K562 (cell line): ENCODE measurements around the gene ATG14. TPM values are rescaled to one million over a fixed set of nuclear protein-coding genes. Genes with fewer than 3 reads are reported as not detected.

Experiments used
- ATAC-seq: fragments of 200-7000 bp; cut with Tn5 transposase; 3 replicates; pipeline ENCODE4 v1.9.1; 2020; ENCODE audit warnings: moderate library complexity
- BruUV-seq: library from RNA; stranded (reverse); fragments of 400-500 nt; replicated peaks from 2 replicates; lab custom pipeline; 2021; lab: Mats Ljungman, UMichigan
- CTCF ChIA-PET: fragments of 300-600 bp; formaldehyde crosslinking; extraction: SDS; loops from one replicate; lab custom pipeline; 2021; ENCODE audit warnings: low intra/inter-chr PET ratio; lab: Yijun Ruan, JAX
- POLR2A ChIA-PET: fragments of 300-600, 350-650 bp; sonication (Branson Sonifier 250); formaldehyde crosslinking; extraction: SDS; loops from one replicate; lab custom pipeline; 2021; ENCODE audit warnings: antibody characterized with exemption, inconsistent platforms; lab: Yijun Ruan, JAX
- DNase-seq, 4 experiments: peaks; one replicate each; pipeline versions ENCODE4 v3.0.0 to v3.0.0-alpha.2; 2011 to 2018; ENCODE audit warnings: low spot score in 3 of 4, mixed read lengths in 3 of 4; ENCODE audit errors: extremely low read depth in 1 of 4
- FAIRE-seq: peaks from 2 replicates; lab custom pipeline; 2011; peaks lifted over from hg19 to GRCh38; lab: Jason Lieb, UNC
- H2AFZ ChIP-seq: 2 replicates; pipeline ENCODE4 v1.6.0; 2011; ENCODE audit warnings: low read depth, low read length, control low read depth, inconsistent platforms
- H3K27ac ChIP-seq: fragments of 200-600 bp; 3 replicates; pipeline ENCODE4 v1.8.0; 2011; ENCODE audit warnings: low read depth, mild to moderate bottlenecking, control low read depth, inconsistent platforms, low read length, moderate library complexity, mixed read lengths; ENCODE audit errors: extremely low read depth
- H3K27me3 ChIP-seq, 2 experiments: fragments of 300-600 bp in 1 of 2; 2 replicates in 1 of 2; 3 replicates in 1 of 2; pipeline versions ENCODE4 v1.6.0 to v1.8.0; 2011; ENCODE audit warnings: inconsistent platforms in 2 of 2, low read length in 2 of 2, mild to moderate bottlenecking in 1 of 2, mixed read lengths in 1 of 2, moderate library complexity in 1 of 2; ENCODE audit not compliant: control insufficient read depth in 2 of 2, insufficient read depth in 2 of 2
- H3K36me3 ChIP-seq: fragments of 300-600 bp; 3 replicates; pipeline ENCODE4 v1.8.0; 2011; ENCODE audit warnings: mild to moderate bottlenecking, low read length, inconsistent platforms; ENCODE audit not compliant: control insufficient read depth, insufficient read depth
- H3K4me1 ChIP-seq, 2 experiments: fragments of 200-600 bp in 1 of 2; replicated peaks in 1 of 2; 2 replicates in 1 of 2; 3 replicates in 1 of 2; pipeline versions ENCODE4 v1.5.1 to v1.8.0; 2011; ENCODE audit warnings: inconsistent platforms in 2 of 2, low read length in 2 of 2, mild to moderate bottlenecking in 1 of 2, mixed read lengths in 1 of 2, moderate library complexity in 1 of 2; ENCODE audit not compliant: control insufficient read depth in 2 of 2, insufficient read depth in 2 of 2
- H3K4me2 ChIP-seq: 2 replicates; pipeline ENCODE4 v1.6.1; 2011; ENCODE audit warnings: low read length, control low read depth, inconsistent platforms, mixed read lengths; ENCODE audit not compliant: insufficient read depth
- H3K4me3 ChIP-seq: fragments of 200-600 bp; sonication (generic), shearing (Covaris generic); 2 replicates; pipeline ENCODE4 v1.5.1; 2016; ENCODE audit warnings: control low read depth, inconsistent platforms
- H3K79me2 ChIP-seq: fragments of 200-600 bp; 3 replicates; pipeline ENCODE4 v1.8.0; 2011; ENCODE audit warnings: low read length, inconsistent platforms; ENCODE audit not compliant: control insufficient read depth, insufficient read depth
- H3K9ac ChIP-seq, 2 experiments: 2 replicates each; pipeline versions ENCODE4 v1.6.0 to v1.6.1; 2011; ENCODE audit warnings: low read depth in 2 of 2, low read length in 2 of 2, control low read depth in 1 of 2, inconsistent platforms in 1 of 2, mild to moderate bottlenecking in 1 of 2, mixed read lengths in 1 of 2; ENCODE audit not compliant: insufficient read depth in 1 of 2
- H3K9me1 ChIP-seq: one replicate; pipeline ENCODE4 v1.6.0; 2011; ENCODE audit warnings: inconsistent platforms, mild to moderate bottlenecking, low read length, moderate library complexity; ENCODE audit not compliant: control insufficient read depth, insufficient read depth
- H3K9me3 ChIP-seq: replicated peaks from 2 replicates; pipeline ENCODE4 v1.5.1; 2011; ENCODE audit warnings: low read depth, low read length, inconsistent platforms; ENCODE audit not compliant: control insufficient read depth, insufficient read depth
- H4K20me1 ChIP-seq: replicated peaks from 2 replicates; pipeline ENCODE4 v1.6.1; 2011; ENCODE audit warnings: low read length, inconsistent platforms, mixed read lengths; ENCODE audit not compliant: control insufficient read depth, insufficient read depth
- ARNT ChIP-seq, 2 experiments: fragments of 450-650 bp; IDR thresholded peaks; 2 replicates each; pipeline ENCODE4 v1.6.1; 2016; ENCODE audit warnings: mild to moderate bottlenecking in 1 of 2
- CBX2 ChIP-seq: fragments of 200-600 bp; sonication (generic); IDR thresholded peaks from one replicate; pipeline ENCODE4 v1.6.1; 2012; ENCODE audit warnings: mild to moderate bottlenecking, low read length, inconsistent platforms; ENCODE audit not compliant: insufficient read depth, poor library complexity, severe bottlenecking
- NCOA1 ChIP-seq: fragments of 450-650 bp; IDR thresholded peaks from 2 replicates; pipeline ENCODE4 v1.6.1; 2016; ENCODE audit warnings: low read depth
- SP2 ChIP-seq: IDR thresholded peaks from 2 replicates; pipeline ENCODE4 v1.6.1; 2011; ENCODE audit warnings: mild to moderate bottlenecking, low read depth, low read length, moderate library complexity; ENCODE audit not compliant: poor library complexity, severe bottlenecking; ENCODE audit errors: extremely low read depth
- TCF7 ChIP-seq: sonication (generic); IDR thresholded peaks from 2 replicates; pipeline ENCODE4 v1.6.1; 2016; ENCODE audit warnings: antibody characterized with exemption, borderline replicate concordance
- ZFP36 ChIP-seq: fragments of 150-350 bp; IDR thresholded peaks from 2 replicates; pipeline ENCODE4 v1.6.1; 2018; ENCODE audit warnings: low read length, low read depth; ENCODE audit not compliant: partially characterized antibody
- ZNF184 ChIP-seq: sonication (generic); formaldehyde crosslinking; IDR thresholded peaks from 2 replicates; pipeline ENCODE4 v1.5.0; 2020; ENCODE audit warnings: missing genetic modification reagents
- ZNF311 ChIP-seq: fragments of 250-450 bp; sonication (Bioruptor Pico); IDR thresholded peaks from 2 replicates; pipeline ENCODE4 v1.4.0; 2020; ENCODE audit warnings: mild to moderate bottlenecking, moderate library complexity
- WGBS: fragments of 100-300 bp; shearing (Covaris generic); methylation state at CpG from one replicate; pipeline ENCODE4 v1.1.6; 2016; ENCODE audit warnings: low coverage, mixed read lengths; ENCODE audit not compliant: insufficient coverage; ENCODE audit errors: missing lambda C conversion rate; 5-methylcytosine and 5-hydroxymethylcytosine counted together
- in situ Hi-C: fragments of 300-500 bp; cut with MboI; formaldehyde crosslinking; loops from 4 replicates; pipeline ENCODE4 v1.15.0; 2018; ENCODE audit warnings: inconsistent platforms, mixed read lengths
- intact Hi-C: fragments of 100-400 bp; cut with micrococcal nuclease; formaldehyde crosslinking; loops from 2 replicates; pipeline ENCODE4 v1.14.2; 2022
- polyA plus RNA-seq, 8 experiments: library from polyadenylated mRNA; depleted of rRNA in 4 of 8; stranded (reverse) in 5 of 8; unstranded in 3 of 8; fragments of >200 nt; fragmentation: Nextera tagmentation in 2 of 8; fragmentation: Illumina TruSeq in 1 of 8; extraction: Ambion mirVana in 2 of 8; extraction: Trizol in 1 of 8; gene quantifications; 2 replicates each; pipeline versions ENCODE4 v1.2.1 to v1.2.3, GENCODE V29; 2011 to 2014; ENCODE audit warnings: inconsistent platforms in 1 of 8, missing spikeins in 1 of 8
- total RNA-seq, 7 experiments: library from RNA; depleted of rRNA in 6 of 7; stranded (reverse); fragments of >200 nt in 6 of 7; fragmentation: Illumina TruSeq in 2 of 7; extraction: Trizol in 2 of 7; gene quantifications; 2 replicates each; pipeline versions ENCODE4 v1.2.1 to v1.2.3, GENCODE V29; 2011 to 2021; ENCODE audit warnings: low replicate concordance in 1 of 7

The ATG14 gene
- total and polyA plus RNA-seq, 9 of the 15 experiments (the other 6 are each of a cell fraction or from before 2014, with no cell fraction given) = 0.55 to 4.2 (median 3.5) TPM

DNA sequence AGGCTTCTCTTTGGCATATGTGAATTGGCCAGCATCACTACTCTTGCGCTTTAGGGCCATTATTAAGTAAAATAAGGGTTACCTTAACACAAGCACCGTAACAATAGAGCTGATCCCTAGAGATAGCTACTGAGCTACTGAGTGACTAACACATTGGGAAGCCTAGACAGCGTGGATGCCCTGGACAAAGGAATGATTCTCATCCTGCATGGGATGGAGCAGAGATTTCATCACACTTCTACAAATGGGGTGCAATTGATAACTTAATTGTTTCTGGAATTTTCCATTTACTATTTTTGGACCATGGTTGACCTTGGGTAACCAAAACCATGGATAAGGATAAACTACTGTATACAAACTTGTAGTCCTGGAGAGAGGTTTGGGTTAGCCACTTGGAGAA, 83.3 kb downstream of the ATG14 start:
- 70% methylated on average over 3 of the region's 3 CpGs for WGBS
- no peak overlapping the region for H3K4me2 ChIP-seq
- no peaks in the 10 kb centered on the region for H3K9me3 ChIP-seq
- no peak overlapping the region for H3K27ac ChIP-seq
- no peak overlapping the region for H3K9ac ChIP-seq
- in situ Hi-C loops (no loop called here), intact Hi-C loops (no loop called here)
- ChIA-PET POLR2A (no interaction called here), CTCF (no interaction called here)
- H3K36me3 ChIP-seq = peaks cover 3% of the 10 kb centered on the region; the same call in 1 of the 3 replicates
- H3K9me1 ChIP-seq = no peaks in the 10 kb centered on the region
- no peak overlapping the region for H3K4me3 ChIP-seq
- FAIRE-seq (no peak), ATAC-seq (no peak), DNase-seq (no peak)
- no TSS peak for BruUV-seq
- H2AFZ ChIP-seq = no peak overlapping the region
- no peak for TF ChIP-seq ZNF311
- no peak for TF ChIP-seq ZFP36
- TF ChIP-seq TCF7 = no peak
- TF ChIP-seq NCOA1 = no peak
- H3K27me3 ChIP-seq = no peaks in the 10 kb centered on the region
- H3K4me1 ChIP-seq = peaks cover 0 to 7% of the 10 kb centered on the region in 2 experiments; a peak in 4 of 5 replicates
- H4K20me1 ChIP-seq = peaks cover 4% of the 10 kb centered on the region
- H3K79me2 ChIP-seq = peaks cover 54% of the 10 kb centered on the region

DNA sequence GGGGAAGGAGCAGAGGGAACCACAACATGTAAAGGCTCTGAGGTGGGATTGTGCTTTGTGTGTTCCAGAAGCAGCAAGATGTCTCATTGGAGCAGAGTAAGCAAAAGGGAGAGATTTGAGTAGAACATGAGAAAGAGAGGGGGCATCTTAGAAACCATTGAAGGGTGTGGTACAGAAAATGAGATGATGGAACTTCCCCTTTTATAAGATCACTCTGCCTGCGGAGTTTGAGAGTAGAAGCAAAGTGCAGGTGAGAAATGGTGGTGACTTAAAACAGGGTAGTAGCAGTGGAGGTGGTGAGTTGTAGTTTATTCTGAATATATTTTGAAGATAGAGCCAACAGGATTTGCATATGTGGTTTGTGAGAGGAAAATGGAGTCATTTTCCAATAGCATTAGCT, 84.5 kb downstream of the ATG14 start:
- Histone ChIP-seq H3K4me3 (no peak overlapping the region), H3K9ac (no peak overlapping the region), H3K79me2 (peaks cover 47% of the 10 kb centered on the region), H3K9me1 (no peaks in the 10 kb centered on the region), H2AFZ (no peak overlapping the region), H4K20me1 (no peaks in the 10 kb centered on the region; the same call in none of the 2 replicates), H3K27ac (no peak overlapping the region), H3K4me1 (peaks cover 0 to 2% of the 10 kb centered on the region in 2 experiments; a peak in 3 of 5 replicates), H3K27me3 (no peaks in the 10 kb centered on the region), H3K4me2 (no peak overlapping the region), H3K36me3 (no peaks in the 10 kb centered on the region), H3K9me3 (no peaks in the 10 kb centered on the region)
- TF ChIP-seq CBX2 (no peak), SP2 (no peak), ZNF184 (CRISPR knock-in tag) (peak; percentile 82), ARNT (IDR thresholded peaks at IDR 0.05) (no peak)
- FAIRE-seq = no peak
- DNase-seq = no peak
- intact Hi-C loops (no loop called here), in situ Hi-C loops (no loop called here)
- peak; percentile 49 for ATAC-seq
- ChIA-PET CTCF (no interaction called here), POLR2A (no interaction called here)
- BruUV-seq = no TSS peak
- WGBS = 18% methylated on average over 1 of the region's 1 CpG
